ENCODE data around the gene MADD. TPM values are rescaled to one million over a fixed set of nuclear protein-coding genes. Genes with fewer than 3 reads are reported as not detected.

MADD gene
- total RNA-seq, 3 donors from 2014 or later = 43.3 to 56.5 (median 46.6) TPM

Other genes with a start within 250 kb of the MADD start
- gene ARFGAP2, start 93.3 kb upstream of the MADD start, total RNA-seq = 100 to 1,000 TPM; 139 to 183 (median 175) TPM
- gene PACSIN3, start 83.7 kb upstream of the MADD start, total RNA-seq = 10 to 100 TPM in 2 of 3 donors, 1 to 10 TPM in 1; 9.9 to 47.3 (median 33.1) TPM
- 10 to 100 TPM; 31.2 to 44.5 (median 39.3) TPM for gene DDB2, start 55.2 kb upstream of the MADD start, total RNA-seq
- gene ACP2, start 21.3 kb upstream of the MADD start, total RNA-seq = 10 to 100 TPM; 39.7 to 45.2 (median 41.9) TPM
- gene NR1H3, start 12.1 kb upstream of the MADD start, total RNA-seq = 10 to 100 TPM; 56.1 to 92.4 (median 91.1) TPM
- under 1 TPM in 2 of 3 donors, not detected in 1; under 0.01 TPM for gene MYBPC3, start 82.6 kb downstream of the MADD start, total RNA-seq
- 10 to 100 TPM; 12.5 to 34.9 (median 15.2) TPM for gene SPI1, start 108.4 kb downstream of the MADD start, total RNA-seq
- 10 to 100 TPM; 42.9 to 58.1 (median 52.8) TPM for gene SLC39A13, start 138.5 kb downstream of the MADD start, total RNA-seq
- 100 to 1,000 TPM in 2 of 3 donors, 10 to 100 TPM in 1; 98.5 to 168 (median 144) TPM for gene PSMC3, start 156.3 kb downstream of the MADD start, total RNA-seq
- gene RAPSN, start 179.0 kb downstream of the MADD start, total RNA-seq = under 1 TPM in 1 of 3 donors, not detected in 2; 0.64 TPM